Astrocyte (in vitro differentiated cells and primary cell): ENCODE data around the gene OR4E1.

Experiments used
- CTCF ChIP-seq: IDR thresholded peaks from 2 replicates; pipeline ENCODE4 v1.5.1; 2011; ENCODE audit warnings: low read depth, mild to moderate bottlenecking, inconsistent platforms, low read length, moderate library complexity; ENCODE audit not compliant: insufficient read depth
- EZH2 ChIP-seq: IDR thresholded peaks from 2 replicates; pipeline ENCODE4 v1.6.1; 2012; ENCODE audit warnings: mild to moderate bottlenecking, low read length, inconsistent platforms; ENCODE audit not compliant: insufficient read depth

GRCh38 chr14:21712036-21712435 is 38.4 kb upstream of the OR4E1 start:
- TF ChIP-seq CTCF (no peak), EZH2 (no peak)
